LHCN-M2 (cell line): ENCODE data around the gene MRPL11. TPM values are rescaled to one million over a fixed set of nuclear protein-coding genes. Genes with fewer than 3 reads are reported as not detected.
A peak's percentile ranks its signal among the peaks of the same experiment; 100 is the strongest.

Source experiments
- DNase-seq: peaks from one replicate; pipeline ENCODE4 v3.0.0-alpha.2; 2012; ENCODE audit warnings: low read depth
- polyA plus RNA-seq: library from polyadenylated mRNA; unstranded; fragments of >200 nt; gene quantifications from one replicate; pipeline ENCODE4 v1.2.1, GENCODE V29; 2012; ENCODE audit warnings: missing spikeins
- total RNA-seq: library from RNA; depleted of rRNA; stranded (reverse); fragments of >200 nt; gene quantifications from 2 replicates; pipeline ENCODE4 v1.2.3, GENCODE V29; 2014; rRNA removed

The MRPL11 gene
- 49.9 and 57.8 TPM in 2 replicates for total RNA-seq
- polyA plus RNA-seq = 63.3 TPM

DNA sequence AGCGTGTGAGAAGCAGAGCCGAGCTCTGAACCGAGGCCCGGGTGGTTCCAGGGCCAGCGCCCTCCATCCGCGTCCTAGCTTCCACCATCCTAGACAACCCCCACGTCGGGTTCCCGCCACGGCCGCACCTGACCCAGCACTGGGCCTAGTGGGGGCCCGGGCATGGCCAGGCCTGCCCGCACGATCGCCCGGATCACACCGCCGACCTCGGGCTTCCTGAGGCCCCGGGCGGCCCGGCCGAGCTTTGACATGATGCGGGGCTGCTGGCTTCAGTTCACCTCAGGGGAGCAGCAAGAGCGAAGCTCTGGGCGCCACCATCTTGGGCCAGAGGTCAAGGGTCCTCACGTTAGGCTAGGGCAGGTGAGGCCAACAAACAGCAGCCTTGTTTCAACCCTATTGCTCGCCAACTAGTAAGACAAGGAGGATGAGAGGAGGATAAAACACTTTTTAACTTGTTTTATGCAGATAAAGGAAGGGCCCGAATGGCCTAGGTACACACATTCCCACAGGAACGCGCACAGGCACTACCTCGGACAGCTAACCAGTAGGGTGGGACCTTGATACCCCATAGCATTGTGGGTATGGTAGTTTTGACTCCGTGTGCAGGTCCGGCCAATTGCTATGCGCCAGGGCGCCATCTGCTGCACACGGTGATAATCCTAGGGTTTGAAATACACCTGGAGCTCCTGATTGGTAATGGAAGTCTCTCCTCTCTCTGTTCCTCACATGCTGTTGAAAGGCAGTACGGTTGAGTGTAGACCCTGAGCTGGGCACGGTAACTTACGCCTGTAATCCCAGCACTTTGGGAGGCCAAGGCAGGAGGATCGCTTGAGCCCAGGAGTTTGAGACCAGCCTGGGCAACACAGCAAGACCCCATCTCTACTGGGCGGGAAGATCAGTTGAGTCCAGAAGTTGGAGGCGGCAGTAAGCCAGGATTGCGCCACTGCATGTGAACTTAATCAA is at the start of gene MRPL11:
MRPL11 (minus strand) TSS at position 345 of the 963 bp plus-strand sequence; CDS start at position 251, 94 bp downstream.
- DNase-seq = peak; percentile 90

DNA sequence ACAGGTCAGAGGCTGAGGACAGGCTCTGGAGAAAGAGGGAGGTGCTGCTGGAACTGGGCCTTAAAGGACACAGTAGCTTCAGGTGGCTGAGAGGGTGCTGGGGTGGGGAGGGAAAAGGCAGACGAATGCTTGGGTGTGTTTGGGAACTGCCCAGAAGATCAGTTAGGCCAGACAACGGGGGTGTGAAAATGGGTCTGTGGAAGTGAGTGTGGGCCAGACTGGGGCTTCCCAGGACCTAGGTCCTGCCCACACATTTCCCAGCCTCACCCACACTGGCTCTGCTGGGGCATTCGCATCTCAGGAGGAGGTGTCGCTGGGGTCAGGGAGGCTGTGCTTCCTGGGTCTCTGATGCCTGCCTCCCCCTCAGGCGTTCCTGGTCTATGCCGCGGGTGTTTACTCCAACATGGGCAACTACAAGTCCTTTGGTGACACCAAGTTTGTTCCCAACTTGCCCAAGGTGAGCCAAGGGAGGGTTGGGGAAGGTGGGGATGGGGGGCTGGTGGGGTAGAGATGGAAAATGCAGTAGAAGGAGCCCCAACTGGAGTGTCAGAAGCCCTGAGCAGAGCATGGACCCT is 46.2 kb upstream of the MRPL11 start:
- no peak for DNase-seq

DNA sequence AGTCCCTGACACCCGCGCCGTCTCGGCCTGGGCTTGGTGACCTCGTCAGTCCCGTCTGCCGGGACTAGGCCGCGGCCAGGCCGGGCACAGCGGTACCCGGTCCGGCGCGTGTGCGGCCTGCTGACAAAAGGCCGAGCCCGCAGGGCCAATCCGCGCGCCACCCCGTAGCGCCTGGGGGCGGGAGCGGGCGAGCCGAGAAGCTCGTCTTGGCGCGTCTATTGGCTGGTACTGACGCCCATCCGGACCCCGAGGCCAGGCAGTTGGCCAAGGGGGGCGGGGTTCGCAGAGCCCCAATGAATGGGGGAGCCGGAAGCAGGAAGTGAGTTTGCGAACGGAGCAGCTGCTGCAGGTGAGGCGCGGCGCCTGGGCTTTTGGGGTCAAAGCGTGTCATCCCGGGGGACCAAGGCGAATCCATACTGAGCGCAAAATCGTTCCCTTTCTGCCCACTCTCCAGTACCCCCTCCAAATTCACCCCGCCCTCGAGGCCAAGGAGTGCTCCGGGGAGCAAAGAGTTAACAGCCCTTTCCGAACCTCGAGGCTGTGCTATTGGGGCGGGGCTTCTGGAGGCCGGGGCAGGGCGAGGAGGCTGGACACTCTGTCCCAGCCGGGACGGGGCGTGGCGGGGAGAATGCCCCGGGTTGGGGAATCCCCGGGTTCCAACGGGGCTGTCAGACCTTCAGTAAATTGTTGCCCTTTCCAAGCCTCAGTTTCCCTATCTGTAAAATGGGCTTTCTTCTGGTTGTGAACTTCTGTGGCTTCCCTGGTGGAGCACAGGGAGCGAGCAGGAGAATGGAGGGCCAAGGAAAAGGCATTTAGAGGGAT is 41.7 kb upstream of the MRPL11 start, which contains the start of gene DPP3:
DPP3 (plus strand) TSS at position 318 of the 822 bp plus-strand sequence. CDS start 1,767 bp downstream, outside the sequence.
- peak; percentile 95 for DNase-seq

DNA sequence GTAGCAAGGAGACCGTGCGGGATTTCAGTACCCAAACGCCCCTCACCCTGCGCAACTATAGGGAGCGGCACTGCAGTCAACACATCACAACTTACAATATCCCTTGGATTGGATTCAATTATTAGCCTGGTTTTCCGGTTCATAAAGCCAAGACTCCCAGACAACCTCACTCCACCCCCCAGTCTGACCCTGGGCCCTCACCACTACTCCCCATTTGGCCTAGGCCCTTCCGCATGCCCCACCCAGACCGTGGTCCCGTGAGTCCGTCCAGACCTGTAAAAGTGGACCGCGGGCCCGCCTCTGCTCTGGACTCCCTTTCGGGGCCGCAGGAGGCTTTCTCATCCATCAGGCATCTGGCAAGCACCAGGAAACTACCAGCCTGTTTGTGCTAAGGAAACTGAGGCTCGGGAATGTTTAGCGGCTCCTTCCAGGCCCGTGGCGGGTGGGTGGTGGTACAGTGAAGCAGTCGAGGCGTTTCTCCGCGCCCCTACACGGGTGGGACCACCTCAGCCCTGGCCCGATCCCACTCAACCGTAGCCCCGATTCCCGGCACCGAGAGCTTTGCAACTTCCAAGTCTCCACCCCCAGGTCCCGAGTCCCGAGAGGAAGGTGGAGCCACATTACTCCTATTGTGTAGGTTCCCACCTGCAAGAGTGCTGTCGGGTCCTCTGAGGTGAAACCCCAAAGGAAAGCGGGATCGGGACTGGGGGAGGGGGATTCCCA is 40.9 kb upstream of the MRPL11 start:
- DNase-seq = peak; percentile 33

DNA sequence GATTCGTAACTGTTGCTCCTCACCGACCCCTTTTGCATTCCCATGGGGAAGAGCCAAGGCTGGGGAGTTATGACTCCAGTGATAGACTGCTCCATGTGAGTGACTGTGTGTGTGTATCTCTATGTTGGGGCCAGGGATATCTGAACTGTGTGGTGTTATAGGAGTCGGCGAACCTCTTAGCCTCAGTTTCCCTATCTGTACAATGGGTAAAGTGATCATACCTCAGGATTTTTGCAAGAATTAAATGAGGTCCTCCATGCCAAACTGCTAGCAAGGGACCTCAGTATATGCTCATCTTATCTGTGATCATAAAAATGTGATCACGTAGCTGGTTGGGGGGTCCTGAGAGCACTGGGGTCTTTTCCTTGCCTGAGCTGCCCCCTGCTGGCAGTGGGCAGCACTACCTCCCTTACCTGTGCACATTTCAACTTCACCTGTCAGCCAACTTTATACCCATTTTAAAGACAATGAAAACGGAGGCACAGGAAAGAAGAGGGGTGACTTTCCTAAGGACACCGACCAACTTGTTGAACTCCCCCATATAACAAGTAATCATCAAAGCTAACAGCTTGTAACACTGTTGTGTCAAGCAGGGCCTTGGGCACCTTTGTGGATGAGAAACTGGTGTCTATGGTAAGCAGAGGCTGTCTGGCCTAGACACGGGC is 40.2 kb upstream of the MRPL11 start:
- no peak for DNase-seq

DNA sequence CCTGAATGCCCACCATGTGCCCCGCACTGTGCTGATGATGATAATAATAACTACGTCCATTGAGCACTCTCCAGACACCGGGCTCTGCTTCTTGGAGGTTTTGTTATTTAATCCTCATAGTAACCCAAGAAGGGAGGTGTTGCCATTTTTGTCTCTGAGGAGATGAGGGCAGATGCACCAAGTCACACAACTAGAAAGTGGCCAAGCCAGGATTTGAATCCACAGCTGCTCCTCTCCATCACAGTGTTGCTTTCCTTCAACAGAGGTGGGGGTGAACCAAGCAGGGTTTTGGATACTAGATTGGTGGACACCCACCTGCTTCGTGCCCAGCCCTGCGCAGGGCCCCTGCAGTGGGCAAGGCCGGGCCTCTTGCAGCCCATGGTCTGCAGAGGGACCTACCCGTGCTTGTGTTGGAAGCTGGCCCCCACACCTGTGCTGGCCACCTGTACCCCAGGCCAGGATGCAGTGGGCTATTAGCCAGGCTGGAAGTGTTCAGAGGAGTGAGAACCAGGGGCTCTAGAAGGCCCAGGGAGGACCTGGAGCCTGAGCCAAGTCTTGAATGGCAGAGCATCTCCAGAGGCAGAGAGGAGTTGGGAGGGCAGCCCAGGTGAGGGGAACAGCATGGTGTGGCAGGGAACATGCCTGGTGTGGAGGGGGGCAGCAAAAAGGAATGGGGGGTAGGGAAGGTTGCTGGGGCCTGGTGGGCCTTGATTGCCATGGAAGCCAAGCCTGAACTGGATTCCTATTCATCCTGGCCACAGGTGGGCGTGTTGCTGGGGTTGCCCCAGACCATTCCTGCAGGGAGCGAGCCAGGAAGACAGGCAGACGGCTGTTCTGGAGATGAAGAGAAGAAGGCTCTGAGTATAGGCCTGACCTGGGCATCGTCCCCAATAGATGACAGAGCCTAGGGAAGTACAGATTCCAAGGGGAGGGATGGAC is 38.9 kb upstream of the MRPL11 start:
- peak; percentile 44 for DNase-seq

DNA sequence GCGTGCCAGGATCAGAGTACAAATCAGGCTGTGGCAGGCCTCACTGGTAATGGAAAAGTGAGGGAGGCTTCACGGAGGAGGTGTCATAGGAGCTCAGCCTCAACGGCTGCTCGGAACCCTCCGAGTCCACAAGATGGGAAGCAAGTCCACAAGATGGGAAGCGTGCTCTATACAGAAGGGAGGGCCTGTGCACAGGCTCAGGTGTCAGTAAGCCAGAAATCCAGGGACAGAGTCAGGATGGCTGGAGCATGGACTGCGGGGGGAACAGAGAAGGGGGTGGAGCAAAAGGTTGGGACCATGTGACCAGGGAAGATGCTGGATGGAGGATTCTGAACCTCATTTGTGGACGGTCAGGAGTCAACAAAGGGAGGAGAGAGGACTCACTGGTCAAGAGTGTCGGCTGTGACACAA is 38.2 kb upstream of the MRPL11 start:
- DNase-seq = no peak

DNA sequence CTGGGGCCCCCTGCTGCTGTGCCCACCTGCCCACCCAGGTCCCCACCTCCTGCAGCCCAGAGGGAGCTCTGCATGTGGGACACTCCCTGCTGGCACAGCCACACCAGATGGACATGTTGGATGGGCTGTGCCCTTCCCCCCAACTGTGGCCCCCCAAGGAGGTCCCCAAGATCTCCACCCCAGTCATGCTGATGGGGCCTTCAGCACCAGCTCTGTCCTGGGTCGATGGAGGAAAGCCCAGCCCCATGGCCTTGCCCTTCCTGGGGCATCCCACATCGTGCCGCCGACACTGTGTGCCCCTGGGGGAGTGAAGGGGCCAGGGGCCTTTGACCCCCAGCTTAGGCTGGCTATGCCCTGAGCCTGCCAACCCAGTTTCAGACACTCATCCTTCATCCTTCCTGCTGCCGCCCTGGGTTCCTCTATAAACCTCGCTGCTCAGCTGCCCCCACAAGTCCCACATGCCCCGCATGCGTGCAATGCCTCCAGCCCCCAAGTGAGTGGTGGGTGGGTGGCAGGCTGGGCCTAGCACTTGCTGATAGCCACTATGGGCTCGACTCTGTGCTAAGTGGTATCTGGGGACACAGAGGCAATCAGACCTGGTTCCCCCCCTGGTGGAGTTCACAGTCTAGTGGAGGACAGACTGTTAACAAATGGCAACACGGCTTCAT is 37.7 kb upstream of the MRPL11 start:
- no peak for DNase-seq

DNA sequence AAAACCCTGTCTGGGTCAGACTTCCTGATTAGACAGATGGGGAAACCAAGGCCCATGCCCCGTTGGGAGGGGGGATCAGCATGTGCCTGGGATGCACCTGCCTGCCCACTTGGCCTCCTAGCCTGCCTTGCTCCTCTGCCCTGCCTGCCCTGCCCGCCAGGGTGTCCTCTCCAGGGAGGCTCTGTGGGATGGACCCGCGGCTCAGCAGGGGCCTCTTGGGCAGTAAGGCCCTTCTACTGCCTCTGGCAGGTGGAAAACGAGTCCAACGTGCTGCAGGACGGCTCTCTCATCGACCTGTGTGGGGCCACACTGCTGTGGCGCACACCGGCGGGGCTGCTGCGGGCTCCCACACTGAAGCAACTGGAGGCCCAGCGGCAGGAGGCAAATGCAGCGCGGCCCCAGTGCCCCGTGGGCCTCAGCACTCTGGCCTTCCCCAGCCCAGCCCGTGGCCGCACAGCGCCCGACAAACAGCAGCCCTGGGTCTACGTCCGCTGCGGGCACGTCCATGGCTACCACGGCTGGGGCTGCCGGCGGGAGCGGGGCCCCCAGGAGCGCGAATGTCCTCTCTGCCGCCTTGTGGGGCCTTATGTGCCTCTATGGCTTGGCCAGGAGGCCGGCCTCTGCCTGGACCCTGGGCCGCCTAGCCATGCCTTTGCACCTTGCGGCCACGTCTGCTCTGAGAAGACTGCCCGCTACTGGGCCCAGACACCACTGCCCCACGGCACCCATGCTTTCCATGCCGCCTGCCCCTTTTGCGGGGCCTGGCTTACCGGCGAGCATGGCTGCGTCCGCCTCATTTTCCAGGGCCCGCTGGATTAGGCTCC is 36.9 kb upstream of the MRPL11 start:
- DNase-seq = no peak

DNA sequence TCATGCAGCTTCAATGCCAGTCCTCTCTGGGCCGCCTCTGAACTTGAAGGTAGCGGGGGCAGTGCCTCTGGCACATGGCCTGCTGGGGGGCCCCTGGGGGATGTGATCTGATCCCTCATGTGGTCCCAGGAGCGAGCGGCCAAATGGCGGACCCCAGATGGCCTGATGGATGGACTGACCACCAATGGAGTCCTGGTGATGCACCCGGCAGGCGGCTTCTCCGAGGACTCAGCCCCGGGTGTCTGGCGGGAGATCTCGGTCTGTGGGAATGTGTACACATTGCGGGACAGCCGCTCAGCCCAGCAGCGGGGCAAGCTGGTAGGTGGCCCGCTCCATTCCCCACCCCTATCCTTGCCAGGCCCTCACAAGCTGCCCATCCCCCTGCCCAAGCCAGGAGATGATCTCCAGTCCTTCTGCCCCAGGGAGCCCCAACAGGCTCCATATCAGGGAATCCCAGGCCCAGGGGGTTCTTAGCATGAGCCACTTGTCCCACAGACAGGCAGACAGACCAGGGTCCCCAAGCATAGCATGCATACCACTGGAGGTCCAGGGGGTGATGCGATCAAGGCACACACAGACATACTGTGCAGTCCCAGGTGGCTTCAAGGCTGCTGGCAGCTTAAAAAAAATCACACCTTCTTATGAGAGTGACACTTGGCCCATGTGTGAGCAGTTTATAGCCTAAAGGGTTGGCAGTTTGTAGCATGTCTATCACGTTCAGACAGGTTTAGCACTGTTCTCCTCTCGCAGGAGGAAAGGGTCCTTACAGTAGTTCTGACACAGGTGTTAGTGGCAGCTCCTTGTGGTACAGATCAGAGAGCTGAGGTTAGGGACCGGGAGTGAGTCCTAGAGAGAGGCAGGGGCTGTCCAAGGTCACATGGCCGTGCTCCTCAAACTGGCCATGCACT is 35.2 kb upstream of the MRPL11 start:
- no peak for DNase-seq

DNA sequence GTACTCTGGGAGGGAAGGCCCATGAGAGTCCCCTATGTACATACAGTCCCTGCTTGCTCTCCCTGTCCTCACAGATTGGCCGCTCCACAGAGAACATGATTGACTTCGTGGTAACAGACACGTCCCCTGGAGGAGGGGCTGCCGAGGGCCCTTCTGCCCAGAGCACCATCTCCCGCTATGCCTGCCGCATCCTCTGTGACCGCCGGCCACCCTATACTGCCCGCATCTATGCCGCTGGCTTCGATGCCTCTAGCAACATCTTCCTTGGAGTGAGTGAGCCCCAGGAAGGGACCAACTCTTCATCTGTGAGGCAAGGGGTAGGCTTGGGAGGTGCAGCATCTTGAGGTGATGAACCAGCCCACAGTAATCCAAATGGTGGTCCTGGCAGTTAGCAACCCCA is 34.5 kb upstream of the MRPL11 start:
- DNase-seq = no peak

DNA sequence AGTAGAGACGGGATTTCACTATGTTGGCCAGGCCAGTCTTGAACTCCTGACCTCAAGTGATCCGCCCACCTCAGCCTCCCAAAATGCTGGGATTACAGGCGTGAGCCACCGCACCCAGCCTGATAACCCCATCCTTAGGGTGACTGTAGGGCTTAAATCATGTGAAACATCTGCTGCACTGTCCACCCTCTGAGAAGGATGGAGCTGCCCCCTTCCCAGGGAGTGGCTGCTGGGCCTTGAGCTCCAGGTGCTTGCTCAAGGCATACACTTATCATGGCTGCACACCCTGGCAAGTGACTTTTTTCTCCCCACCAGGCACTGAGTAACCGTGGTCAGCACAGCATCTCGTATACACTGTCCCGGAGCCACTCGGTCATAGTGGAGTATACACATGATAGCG is 33.4 kb upstream of the MRPL11 start:
- DNase-seq = no peak

DNA sequence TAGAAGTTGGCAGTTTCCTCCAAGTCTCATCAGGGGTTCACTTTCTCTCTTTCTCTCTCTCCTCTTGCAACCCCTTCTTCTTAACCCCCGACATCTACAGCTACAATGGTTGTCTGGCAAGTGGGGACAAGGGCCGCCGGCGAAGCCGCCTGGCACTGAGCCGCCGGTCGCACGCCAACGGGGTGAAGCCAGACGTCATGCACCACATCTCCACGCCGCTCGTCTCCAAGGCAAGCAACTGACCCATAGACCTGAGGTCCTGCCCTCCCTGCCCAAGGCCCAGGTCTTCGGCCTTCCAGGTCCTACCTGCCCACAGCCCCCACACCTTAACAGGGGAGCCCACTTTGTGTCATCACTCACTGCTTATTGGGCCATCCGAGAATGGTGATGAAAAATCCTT is 32.5 kb upstream of the MRPL11 start:
- no peak for DNase-seq

DNA sequence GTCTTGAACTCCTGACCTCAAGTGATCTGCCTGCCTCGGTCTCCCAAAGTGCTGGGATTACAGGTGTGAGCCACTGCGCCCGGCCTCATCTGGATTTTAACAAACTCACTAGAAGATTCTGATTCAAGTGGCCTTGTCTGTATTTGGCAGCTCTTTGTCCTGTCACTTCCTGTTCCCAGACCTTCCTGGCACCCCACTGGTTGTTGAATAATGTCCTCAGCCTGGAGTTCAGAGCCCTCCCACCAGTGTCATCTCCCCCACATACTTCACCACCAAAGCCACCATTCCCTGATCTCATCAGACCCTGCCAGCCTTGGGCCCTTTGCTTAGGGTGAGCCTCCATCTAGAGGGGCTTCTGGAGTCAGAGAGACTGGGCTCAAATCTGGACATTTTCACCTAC is 31.4 kb upstream of the MRPL11 start:
- DNase-seq = no peak

DNA sequence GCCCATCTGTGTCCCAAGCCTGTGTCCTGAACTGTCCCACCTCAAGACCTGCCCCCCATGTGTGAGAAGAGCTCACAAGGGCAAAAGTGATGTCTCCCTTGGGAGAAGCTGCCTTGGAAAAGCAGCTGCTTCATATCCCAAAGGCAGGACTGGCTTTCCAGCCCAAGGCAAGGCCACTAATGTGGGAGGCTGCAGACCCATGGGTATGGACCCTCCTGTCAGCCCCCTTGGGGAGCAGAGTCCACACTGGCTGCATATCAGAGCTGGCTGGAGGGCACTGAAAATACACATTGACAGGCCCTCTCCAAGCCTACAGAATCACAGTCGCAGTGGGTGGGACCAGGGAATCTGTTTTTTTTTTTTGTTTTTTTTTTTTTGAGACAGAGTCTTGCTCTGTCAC is 30.8 kb upstream of the MRPL11 start:
- no peak for DNase-seq

DNA sequence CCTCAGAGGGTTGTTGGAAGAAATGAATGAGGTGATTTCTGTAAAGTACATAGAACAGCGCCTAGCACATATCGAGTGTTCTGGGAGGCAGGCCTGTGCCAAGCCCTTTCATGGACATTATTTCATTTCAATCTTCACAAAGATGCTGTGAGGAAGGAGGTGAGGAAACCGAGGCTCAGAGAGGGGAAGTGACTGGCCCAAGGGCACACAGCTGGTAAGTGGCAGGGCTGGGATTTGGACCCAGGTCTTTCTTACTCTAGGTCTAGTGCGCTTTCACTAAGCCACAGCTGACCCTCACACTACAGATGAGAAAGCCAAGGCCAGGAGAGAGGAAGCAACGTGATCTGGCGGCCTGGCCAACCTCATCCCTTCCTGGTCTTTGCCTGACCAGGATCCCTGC is 30.0 kb upstream of the MRPL11 start:
- DNase-seq = no peak

DNA sequence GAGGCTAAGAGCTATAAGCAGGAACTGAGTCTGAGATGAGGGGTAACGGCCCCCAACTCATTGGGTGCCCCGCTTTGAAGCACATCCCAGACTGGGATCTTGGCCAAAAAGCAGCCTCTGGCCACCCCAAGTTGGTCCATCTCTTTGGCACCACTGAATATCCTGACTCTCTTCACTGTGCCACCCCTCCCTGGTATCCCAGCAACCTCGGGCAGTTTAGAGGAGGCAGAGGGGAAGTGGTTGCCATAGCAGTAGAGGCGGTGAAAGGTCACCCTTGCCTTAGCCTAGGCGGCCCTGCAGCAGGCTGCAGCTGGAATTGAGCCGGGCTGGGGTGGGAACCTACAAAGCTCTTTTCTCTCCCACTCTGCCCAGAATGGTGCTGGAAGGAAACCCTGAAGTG is 29.1 kb upstream of the MRPL11 start:
- no peak for DNase-seq
